ENCODE measurements around the gene ARRB1. TPM values are rescaled to one million over a fixed set of nuclear protein-coding genes. Genes with fewer than 3 reads are reported as not detected.

ARRB1 gene
- total and polyA plus RNA-seq, 9 donors = 14.0 to 22.7 (median 20.6) TPM

DNA sequence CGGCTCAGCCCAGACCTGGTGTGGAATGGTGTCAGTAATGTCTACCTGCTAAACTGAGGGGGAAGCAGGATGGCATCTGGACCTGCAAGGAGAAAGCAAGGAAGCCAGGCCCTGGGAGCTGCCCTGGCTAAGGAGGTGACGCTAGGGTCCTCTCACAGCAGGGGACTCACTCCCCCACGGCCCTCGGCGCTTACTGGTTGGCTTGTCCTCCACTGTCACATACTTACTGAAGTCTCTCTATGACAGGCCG is 62.0 kb downstream of the ARRB1 start:
- 35% methylated on average over 2 of the region's 6 CpGs for WGBS (ENCODE audit: insufficient coverage)
- DNase-seq = no peak
- no peaks in the 10 kb centered on the region for H3K27me3 ChIP-seq (ENCODE audit: control insufficient read depth, insufficient read depth, low read length)
- H3K27ac ChIP-seq (ENCODE audit: low read length) = no peak overlapping the region
- peaks cover 13% of the 10 kb centered on the region for H3K4me1 ChIP-seq (ENCODE audit: control insufficient read depth, insufficient read depth, low read length)
- peaks cover 19% of the 10 kb centered on the region for H3K36me3 ChIP-seq (ENCODE audit: control insufficient read depth, insufficient read depth, low read length)
- H3K4me3 ChIP-seq (ENCODE audit: low read length) = no peak overlapping the region
- no peaks in the 10 kb centered on the region for H3K9me3 ChIP-seq (replicated peaks; ENCODE audit: control insufficient read depth, low read depth, low read length)

GRCh38 chr11:75287579-75287978 is 63.9 kb downstream of the ARRB1 start:
- peaks cover 26% of the 10 kb centered on the region for H3K36me3 ChIP-seq (ENCODE audit: control insufficient read depth, insufficient read depth, low read length)
- no peak for DNase-seq
- no peak overlapping the region for H3K4me3 ChIP-seq (ENCODE audit: low read length)
- H3K27ac ChIP-seq (ENCODE audit: low read length) = no peak overlapping the region
- 94% methylated on average over 16 of the region's 17 CpGs for WGBS (ENCODE audit: insufficient coverage)
- no peaks in the 10 kb centered on the region for H3K27me3 ChIP-seq (ENCODE audit: control insufficient read depth, insufficient read depth, low read length)
- H3K9me3 ChIP-seq (replicated peaks; ENCODE audit: control insufficient read depth, low read depth, low read length) = no peaks in the 10 kb centered on the region
- no peaks in the 10 kb centered on the region for H3K4me1 ChIP-seq (ENCODE audit: control insufficient read depth, insufficient read depth, low read length)

DNA sequence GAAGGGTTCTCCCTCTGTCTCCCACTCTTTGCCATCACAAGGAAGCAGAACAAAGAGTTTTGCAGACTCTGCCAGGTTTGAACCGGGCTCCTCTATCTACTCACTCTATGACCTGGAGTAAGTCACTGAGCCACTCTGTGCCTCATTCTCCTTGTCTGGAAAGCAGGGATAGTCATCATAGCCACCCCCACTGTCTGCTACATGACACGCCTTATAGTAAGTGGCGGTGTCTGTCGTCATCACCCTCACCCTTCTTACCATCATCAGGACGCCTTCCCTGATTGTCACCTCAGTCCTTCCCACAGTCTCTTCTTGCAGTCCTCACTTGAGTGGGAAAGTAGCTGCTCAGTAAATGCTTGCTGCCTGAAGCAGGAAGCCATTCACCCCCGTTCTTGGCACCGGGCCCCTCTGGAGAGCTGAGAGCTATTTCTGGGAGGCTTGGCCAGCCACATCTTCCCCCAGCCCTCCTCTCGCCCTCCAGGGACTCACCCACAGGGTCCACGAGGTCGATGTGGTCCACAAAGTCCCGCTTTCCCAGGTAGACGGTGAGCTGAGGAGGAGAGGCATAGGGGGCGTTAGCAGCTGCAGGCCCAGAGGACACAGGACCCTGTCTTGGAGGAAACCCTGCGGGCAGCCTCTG is 64.5 kb downstream of the ARRB1 start:
- 80% methylated on average over 8 of the region's 14 CpGs for WGBS (ENCODE audit: insufficient coverage)
- no peak for DNase-seq
- no peaks in the 10 kb centered on the region for H3K27me3 ChIP-seq (ENCODE audit: control insufficient read depth, insufficient read depth, low read length)
- H3K9me3 ChIP-seq (replicated peaks; ENCODE audit: control insufficient read depth, low read depth, low read length) = no peaks in the 10 kb centered on the region
- H3K4me3 ChIP-seq (ENCODE audit: low read length) = no peak overlapping the region
- H3K36me3 ChIP-seq (ENCODE audit: control insufficient read depth, insufficient read depth, low read length) = peaks cover 26% of the 10 kb centered on the region
- H3K27ac ChIP-seq (ENCODE audit: low read length) = no peak overlapping the region
- no peaks in the 10 kb centered on the region for H3K4me1 ChIP-seq (ENCODE audit: control insufficient read depth, insufficient read depth, low read length)

DNA sequence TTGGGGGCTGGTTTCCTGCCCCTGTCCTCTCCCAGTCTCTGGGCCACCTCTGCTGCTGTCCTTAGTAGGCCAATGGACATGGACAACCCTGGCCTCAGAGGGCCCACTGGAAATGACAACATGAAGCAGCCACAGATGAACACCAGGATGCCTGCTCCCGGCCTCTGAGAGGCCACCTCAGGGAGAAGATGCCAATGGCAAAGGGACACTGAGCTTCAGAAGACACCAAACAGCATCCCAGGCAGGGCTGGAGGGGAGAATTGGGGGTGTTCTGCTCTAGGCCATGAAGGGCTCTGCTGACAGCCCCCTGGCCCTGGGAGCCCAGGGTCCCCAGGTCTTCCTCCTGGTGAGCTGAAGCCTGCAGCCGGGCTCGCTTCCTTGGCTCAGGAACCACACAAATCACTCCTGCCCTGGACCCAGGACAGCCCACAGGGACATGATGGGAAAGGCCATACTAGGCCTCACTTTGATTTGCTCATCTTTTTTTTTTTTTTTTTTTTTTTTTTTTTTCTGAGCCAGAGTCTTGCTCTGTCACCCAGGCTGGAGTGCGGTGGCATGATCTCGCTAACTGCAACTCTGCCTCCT is 65.6 kb downstream of the ARRB1 start:
- Histone ChIP-seq H3K4me1 (ENCODE audit: control insufficient read depth, insufficient read depth, low read length) (no peaks in the 10 kb centered on the region), H3K4me3 (ENCODE audit: low read length) (no peak overlapping the region), H3K27ac (ENCODE audit: low read length) (no peak overlapping the region), H3K27me3 (ENCODE audit: control insufficient read depth, insufficient read depth, low read length) (no peaks in the 10 kb centered on the region), H3K9me3 (replicated peaks; ENCODE audit: control insufficient read depth, low read depth, low read length) (no peaks in the 10 kb centered on the region), H3K36me3 (ENCODE audit: control insufficient read depth, insufficient read depth, low read length) (peaks cover 33% of the 10 kb centered on the region)
- WGBS (ENCODE audit: insufficient coverage) = 77% methylated on average over 3 of the region's 5 CpGs
- no peak for DNase-seq

DNA sequence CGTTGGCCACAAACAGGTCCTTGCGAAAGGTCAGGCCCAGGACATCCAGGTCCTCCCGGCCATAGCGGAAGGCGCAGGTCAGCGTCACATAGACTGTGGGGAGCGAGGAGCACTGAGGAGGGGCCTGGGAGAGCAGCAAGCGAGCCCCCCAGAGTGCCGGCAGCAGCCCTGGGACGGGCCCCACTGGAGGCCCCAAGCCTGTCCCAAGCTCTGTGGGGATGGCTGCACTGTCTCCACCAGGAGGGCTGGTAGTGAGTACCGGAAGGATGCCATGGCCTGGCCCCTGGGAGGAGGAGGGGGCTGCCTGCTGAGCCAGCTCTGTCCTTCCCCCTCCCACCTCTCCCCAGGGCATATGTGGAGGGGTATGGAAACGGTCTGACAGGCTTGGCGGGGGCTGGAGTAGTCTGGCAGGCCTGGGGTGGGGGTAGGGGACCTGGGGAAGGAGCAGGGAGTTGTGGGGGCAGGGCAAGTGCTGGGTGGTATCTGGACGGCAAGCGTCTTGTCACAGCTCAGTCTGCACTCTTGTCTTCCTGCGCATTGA is 68.0 kb downstream of the ARRB1 start:
- Histone ChIP-seq H3K27me3 (ENCODE audit: control insufficient read depth, insufficient read depth, low read length) (no peaks in the 10 kb centered on the region), H3K4me3 (ENCODE audit: low read length) (no peak overlapping the region), H3K27ac (ENCODE audit: low read length) (no peak overlapping the region), H3K9me3 (replicated peaks; ENCODE audit: control insufficient read depth, low read depth, low read length) (no peaks in the 10 kb centered on the region), H3K36me3 (ENCODE audit: control insufficient read depth, insufficient read depth, low read length) (peaks cover 47% of the 10 kb centered on the region), H3K4me1 (ENCODE audit: control insufficient read depth, insufficient read depth, low read length) (peaks cover 5% of the 10 kb centered on the region)
- no peak for DNase-seq
- WGBS (ENCODE audit: insufficient coverage) = 80% methylated on average over 10 of the region's 16 CpGs

DNA sequence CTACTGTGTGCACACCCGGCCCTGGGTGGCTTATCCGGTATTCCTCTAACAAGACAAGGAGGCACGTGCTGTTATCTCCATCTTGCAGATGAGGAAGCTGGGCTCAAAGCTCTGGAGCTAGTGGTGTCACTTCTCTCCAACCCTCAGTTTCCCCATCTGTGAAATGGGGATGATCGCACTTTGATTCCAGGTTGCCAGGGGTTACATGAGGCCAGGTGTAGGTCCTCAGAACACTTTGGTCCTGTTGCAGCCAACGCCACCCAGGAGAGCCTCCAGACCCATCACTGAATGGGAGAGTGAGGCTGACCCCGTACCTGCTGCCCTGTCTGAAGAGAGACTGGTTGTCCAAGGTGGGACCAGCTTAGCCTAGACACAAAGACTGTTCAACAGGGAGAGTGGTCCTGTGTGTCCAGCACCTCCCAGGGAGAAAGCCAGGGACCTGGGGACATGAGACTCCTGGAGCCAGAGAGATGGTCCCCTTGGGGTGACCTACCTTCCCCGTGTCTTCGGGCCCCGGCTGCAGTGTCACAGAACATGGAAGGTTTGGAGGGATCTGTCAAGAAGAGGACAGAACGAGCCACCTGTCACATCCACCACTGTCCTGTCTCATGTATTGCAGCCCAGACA is 69.9 kb downstream of the ARRB1 start:
- H3K36me3 ChIP-seq (ENCODE audit: control insufficient read depth, insufficient read depth, low read length) = peaks cover 58% of the 10 kb centered on the region
- no peaks in the 10 kb centered on the region for H3K9me3 ChIP-seq (replicated peaks; ENCODE audit: control insufficient read depth, low read depth, low read length)
- H3K27me3 ChIP-seq (ENCODE audit: control insufficient read depth, insufficient read depth, low read length) = no peaks in the 10 kb centered on the region
- WGBS (ENCODE audit: insufficient coverage) = 89% methylated on average over 6 of the region's 10 CpGs
- no peak for DNase-seq
- H3K4me3 ChIP-seq (ENCODE audit: low read length) = no peak overlapping the region
- peaks cover 7% of the 10 kb centered on the region for H3K4me1 ChIP-seq (ENCODE audit: control insufficient read depth, insufficient read depth, low read length)
- H3K27ac ChIP-seq (ENCODE audit: low read length) = no peak overlapping the region

GRCh38 chr11:75280770-75281468 is 70.5 kb downstream of the ARRB1 start:
- H3K27me3 ChIP-seq (ENCODE audit: control insufficient read depth, insufficient read depth, low read length) = no peaks in the 10 kb centered on the region
- WGBS (ENCODE audit: insufficient coverage) = 83% methylated on average over 12 of the region's 15 CpGs
- no peak for DNase-seq
- peaks cover 57% of the 10 kb centered on the region for H3K36me3 ChIP-seq (ENCODE audit: control insufficient read depth, insufficient read depth, low read length)
- no peaks in the 10 kb centered on the region for H3K9me3 ChIP-seq (replicated peaks; ENCODE audit: control insufficient read depth, low read depth, low read length)
- H3K4me1 ChIP-seq (ENCODE audit: control insufficient read depth, insufficient read depth, low read length) = peaks cover 7% of the 10 kb centered on the region
- H3K4me3 ChIP-seq (ENCODE audit: low read length) = no peak overlapping the region
- H3K27ac ChIP-seq (ENCODE audit: low read length) = no peak overlapping the region

DNA sequence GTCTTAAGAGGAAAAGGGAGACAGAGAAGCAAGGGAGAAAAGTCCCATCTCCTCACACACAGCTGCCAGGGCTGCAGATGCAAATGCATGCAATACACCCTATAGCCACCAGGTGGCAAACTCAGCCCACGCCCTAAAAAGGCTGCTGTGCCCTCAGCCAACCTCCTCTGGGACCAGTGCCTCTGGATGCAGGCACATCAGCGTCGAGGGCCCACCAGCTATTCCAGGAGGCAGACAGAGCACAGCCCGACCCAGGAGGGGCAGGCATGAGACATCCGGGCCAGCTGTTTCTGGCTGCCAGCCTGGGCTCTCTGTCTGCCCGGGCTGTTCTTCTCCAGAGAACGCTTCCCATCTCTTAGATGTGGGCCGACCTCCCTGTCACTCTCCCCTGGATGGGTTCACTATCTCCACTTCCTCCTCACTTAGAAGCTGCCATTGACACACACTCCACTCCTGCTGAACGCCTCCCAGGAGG is 71.2 kb downstream of the ARRB1 start:
- WGBS (ENCODE audit: insufficient coverage) = 12% methylated on average over 8 of the region's 9 CpGs
- H3K9me3 ChIP-seq (replicated peaks; ENCODE audit: control insufficient read depth, low read depth, low read length) = no peaks in the 10 kb centered on the region
- no peak overlapping the region for H3K4me3 ChIP-seq (ENCODE audit: low read length)
- H3K27me3 ChIP-seq (ENCODE audit: control insufficient read depth, insufficient read depth, low read length) = no peaks in the 10 kb centered on the region
- peaks cover 7% of the 10 kb centered on the region for H3K4me1 ChIP-seq (ENCODE audit: control insufficient read depth, insufficient read depth, low read length)
- DNase-seq = peak; percentile 85
- H3K27ac ChIP-seq (ENCODE audit: low read length) = no peak overlapping the region
- H3K36me3 ChIP-seq (ENCODE audit: control insufficient read depth, insufficient read depth, low read length) = peaks cover 50% of the 10 kb centered on the region

- WGBS (ENCODE audit: insufficient coverage) = 85% methylated on average over 2 of the region's 5 CpGs
These were observed 72.2 kb downstream of the ARRB1 start for GRCh38 chr11:75279273-75279672.

More at GRCh38 chr11:75279273-75279672, 72.2 kb downstream of the ARRB1 start:
- H3K4me3 ChIP-seq (ENCODE audit: low read length) = no peak overlapping the region
- no peak overlapping the region for H3K27ac ChIP-seq (ENCODE audit: low read length)
- peaks cover 7% of the 10 kb centered on the region for H3K4me1 ChIP-seq (ENCODE audit: control insufficient read depth, insufficient read depth, low read length)
- no peaks in the 10 kb centered on the region for H3K9me3 ChIP-seq (replicated peaks; ENCODE audit: control insufficient read depth, low read depth, low read length)
- no peaks in the 10 kb centered on the region for H3K27me3 ChIP-seq (ENCODE audit: control insufficient read depth, insufficient read depth, low read length)
- H3K36me3 ChIP-seq (ENCODE audit: control insufficient read depth, insufficient read depth, low read length) = peaks cover 48% of the 10 kb centered on the region
- no peak for DNase-seq

All from muscle of leg (tissue), 11 donors.